SIG-M5 (cell line): ENCODE results near the gene MAGEA11.
"Not testable (repeated sequence)": the region's sequence is repeated elsewhere in the genome, so short reads cannot be mapped to it uniquely, and the experiment has no call there.

Experiments
- DNase-seq: peaks from one replicate; lab custom pipeline; 2025; lab: John Stamatoyannopoulos, UW

The MAGEA11 gene

GRCh38 chrX:149711545-149712236 lies at the start of gene MAGEA11:
Gene MAGEA11, plus strand, starts transcription at chrX:149712060. Its CDS starts 1,100 bp downstream, at chrX:149713160.
- DNase-seq = no peak

- DNase-seq = not testable (repeated sequence)
Observed at GRCh38 chrX:149675088-149675487, 36.8 kb upstream of the MAGEA11 start.

GRCh38 chrX:149675554-149675953 lies 36.3 kb upstream of the MAGEA11 start:
- DNase-seq = not testable (repeated sequence)

- not testable (repeated sequence) for DNase-seq
Observed at GRCh38 chrX:149679164-149679678, 32.6 kb upstream of the MAGEA11 start.

- no peak for DNase-seq
Observed at GRCh38 chrX:149681182-149681581, 30.7 kb upstream of the MAGEA11 start.

GRCh38 chrX:149682031-149682430 lies 29.8 kb upstream of the MAGEA11 start:
- no peak for DNase-seq

- no peak for DNase-seq
Observed at GRCh38 chrX:149682956-149683947, 28.6 kb upstream of the MAGEA11 start.

- no peak for DNase-seq
Observed at GRCh38 chrX:149683966-149684730, 27.7 kb upstream of the MAGEA11 start.

- DNase-seq = no peak
Observed at GRCh38 chrX:149687991-149688390, 23.9 kb upstream of the MAGEA11 start.

- no peak for DNase-seq
Observed at GRCh38 chrX:149688552-149688951, 23.3 kb upstream of the MAGEA11 start.

- DNase-seq = no peak
Observed at GRCh38 chrX:149691794-149692193, 20.1 kb upstream of the MAGEA11 start.

- not testable (repeated sequence) for DNase-seq
Observed at GRCh38 chrX:149692686-149693272, 19.1 kb upstream of the MAGEA11 start.

GRCh38 chrX:149699761-149700160 lies 12.1 kb upstream of the MAGEA11 start:
- DNase-seq = no peak

- no peak for DNase-seq
Observed at GRCh38 chrX:149704664-149705063, 7.2 kb upstream of the MAGEA11 start.

- no peak for DNase-seq
Observed at GRCh38 chrX:149707147-149707901, 4.5 kb upstream of the MAGEA11 start.

GRCh38 chrX:149712831-149713230 lies 971 bp downstream of the MAGEA11 start:
- DNase-seq = no peak

GRCh38 chrX:149713279-149714050 lies 1.6 kb downstream of the MAGEA11 start:
- DNase-seq = no peak

GRCh38 chrX:149715468-149715867 lies 3.6 kb downstream of the MAGEA11 start:
- no peak for DNase-seq

- no peak for DNase-seq
Observed at GRCh38 chrX:149716632-149717031, 4.8 kb downstream of the MAGEA11 start.

- DNase-seq = no peak
Observed at GRCh38 chrX:149717803-149718202, 5.9 kb downstream of the MAGEA11 start.
